Cardiac fibroblast (primary cell): ENCODE data around the gene PLCB4.

Source experiments
- DNase-seq, 2 donors: peaks; one replicate each; pipeline versions ENCODE4 v3.0.0 to v3.0.0-alpha.2; 2010; ENCODE audit warnings: low read depth in 2 of 2
- H3K4me3 ChIP-seq, 2 donors: replicated peaks in 1 of 2; 1 replicate in 1 of 2; 2 replicates in 1 of 2; pipeline ENCODE4 v1.5.1; 2011; ENCODE audit warnings: low read depth in 2 of 2, low read length in 2 of 2, mild to moderate bottlenecking in 2 of 2, moderate library complexity in 1 of 2
- CTCF ChIP-seq: IDR thresholded peaks from one replicate; pipeline ENCODE4 v1.5.1; 2011; ENCODE audit warnings: low read depth, mild to moderate bottlenecking, low read length, inconsistent platforms

Gene PLCB4

DNA sequence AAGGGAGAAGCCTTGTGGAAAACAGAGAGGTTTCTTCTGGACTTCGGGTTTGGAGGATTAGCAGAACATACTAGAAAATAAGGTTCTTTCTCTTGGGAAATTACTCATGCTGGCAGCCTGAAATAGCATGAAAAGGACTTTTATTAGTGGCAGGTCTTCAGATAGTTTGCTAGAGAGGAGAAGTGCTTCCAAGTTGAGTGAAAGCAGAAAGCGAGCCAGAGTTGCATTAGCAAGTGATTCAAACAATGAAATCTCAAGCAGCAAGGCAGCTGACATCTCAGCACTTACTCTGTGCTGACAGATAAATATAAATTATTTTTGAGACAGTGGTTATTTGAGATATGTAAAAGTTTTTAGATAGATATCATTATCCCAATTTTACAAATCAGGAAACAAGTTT is 91.9 kb downstream of the PLCB4 start:
- peak in 1 of 2 donors; percentile 27 for DNase-seq
- no peak overlapping the region for H3K4me3 ChIP-seq
- TF ChIP-seq CTCF = no peak

DNA sequence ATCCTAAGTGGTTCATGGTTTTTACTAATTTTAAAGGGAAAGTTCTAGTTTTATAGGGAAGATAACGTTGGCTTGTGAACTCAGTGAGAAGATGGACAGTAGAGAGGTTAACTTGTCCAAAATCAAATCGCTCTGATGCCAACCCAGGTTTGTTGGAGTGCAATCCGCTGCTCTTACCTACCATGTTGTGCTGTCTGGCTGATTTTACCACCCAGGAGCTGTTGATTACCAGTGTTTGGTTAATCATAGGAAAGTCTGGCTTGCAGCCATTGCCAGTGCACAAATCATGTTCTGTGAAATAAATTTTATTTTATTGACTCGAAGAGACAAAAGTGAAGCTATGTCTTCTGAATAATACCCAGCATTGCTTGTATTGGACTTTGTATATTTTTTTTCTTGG is 92.4 kb downstream of the PLCB4 start:
- H3K4me3 ChIP-seq = no peak overlapping the region
- DNase-seq = no peak
- no peak for TF ChIP-seq CTCF

DNA sequence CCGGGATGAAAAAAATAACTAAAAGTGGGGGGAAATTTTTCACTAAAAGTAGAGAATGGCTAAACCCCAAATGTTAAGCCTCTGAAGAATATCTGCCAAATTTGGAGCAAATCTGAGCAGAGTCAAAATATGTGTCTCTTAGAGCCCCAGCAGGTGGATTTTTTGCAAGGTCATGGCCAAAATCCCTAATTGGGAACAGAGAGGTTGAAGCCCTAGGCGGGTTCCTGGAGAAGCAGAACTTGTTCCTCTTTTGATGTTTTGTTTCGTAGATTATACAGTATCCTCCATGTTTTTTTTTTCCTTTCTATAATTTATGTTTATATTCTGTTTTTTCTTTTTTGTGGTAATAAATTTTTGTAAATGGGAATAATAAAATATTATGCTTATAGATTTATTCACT is 94.4 kb downstream of the PLCB4 start:
- H3K4me3 ChIP-seq = no peak overlapping the region
- TF ChIP-seq CTCF = no peak
- no peak for DNase-seq

- no peak for TF ChIP-seq CTCF
- H3K4me3 ChIP-seq = no peak overlapping the region
- DNase-seq = no peak
Observed at GRCh38 chr20:9163995-9164394, 95.1 kb downstream of the PLCB4 start.

GRCh38 chr20:9165261-9165660 is 96.4 kb downstream of the PLCB4 start:
- H3K4me3 ChIP-seq = no peak overlapping the region
- TF ChIP-seq CTCF = no peak
- DNase-seq = no peak

DNA sequence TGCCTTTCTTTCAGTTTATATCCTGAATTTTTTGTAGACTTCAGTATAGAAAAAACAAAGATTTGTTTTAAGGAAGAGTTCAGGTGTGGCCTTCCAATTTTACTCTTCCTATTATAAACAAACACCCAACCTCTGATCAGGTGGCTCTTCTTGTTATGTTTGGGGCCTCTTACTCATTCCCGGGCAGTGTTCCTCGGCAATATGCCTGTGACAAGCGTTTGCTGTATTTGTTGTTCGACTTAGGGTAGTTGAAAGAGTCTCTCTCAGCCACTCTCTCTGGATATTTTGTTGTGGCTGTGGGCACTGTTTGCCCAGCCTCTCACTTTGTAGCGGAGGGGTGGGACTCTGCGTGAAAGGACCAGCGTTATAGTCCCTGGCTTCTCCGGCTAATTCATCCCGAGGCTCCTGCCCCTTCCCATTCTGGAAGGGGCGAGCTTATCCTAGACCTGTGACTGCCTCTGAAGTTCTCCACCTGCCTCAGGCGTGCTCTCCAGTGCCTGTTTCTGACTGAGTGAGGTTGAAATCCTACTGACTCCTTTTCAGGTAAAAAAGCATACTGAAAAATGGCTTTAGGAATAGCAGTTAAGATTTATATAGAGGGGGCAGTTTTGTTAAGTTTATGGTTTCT is 97.4 kb downstream of the PLCB4 start:
- no peak for TF ChIP-seq CTCF
- H3K4me3 ChIP-seq = no peak overlapping the region

GRCh38 chr20:9169409-9169808 is 100.5 kb downstream of the PLCB4 start:
- no peak for TF ChIP-seq CTCF
- no peak overlapping the region for H3K4me3 ChIP-seq

More for the DNA sequence above, 97.4 kb downstream of the PLCB4 start:
- no peak for DNase-seq

More at GRCh38 chr20:9169409-9169808, 100.5 kb downstream of the PLCB4 start:
- no peak for DNase-seq
